ENCODE measurements around the gene SHPK. TPM values are rescaled to one million over a fixed set of nuclear protein-coding genes. Genes with fewer than 3 reads are reported as not detected.

SHPK gene
- total RNA-seq, 1 donor from 2014 or later = 9.0 TPM

DNA sequence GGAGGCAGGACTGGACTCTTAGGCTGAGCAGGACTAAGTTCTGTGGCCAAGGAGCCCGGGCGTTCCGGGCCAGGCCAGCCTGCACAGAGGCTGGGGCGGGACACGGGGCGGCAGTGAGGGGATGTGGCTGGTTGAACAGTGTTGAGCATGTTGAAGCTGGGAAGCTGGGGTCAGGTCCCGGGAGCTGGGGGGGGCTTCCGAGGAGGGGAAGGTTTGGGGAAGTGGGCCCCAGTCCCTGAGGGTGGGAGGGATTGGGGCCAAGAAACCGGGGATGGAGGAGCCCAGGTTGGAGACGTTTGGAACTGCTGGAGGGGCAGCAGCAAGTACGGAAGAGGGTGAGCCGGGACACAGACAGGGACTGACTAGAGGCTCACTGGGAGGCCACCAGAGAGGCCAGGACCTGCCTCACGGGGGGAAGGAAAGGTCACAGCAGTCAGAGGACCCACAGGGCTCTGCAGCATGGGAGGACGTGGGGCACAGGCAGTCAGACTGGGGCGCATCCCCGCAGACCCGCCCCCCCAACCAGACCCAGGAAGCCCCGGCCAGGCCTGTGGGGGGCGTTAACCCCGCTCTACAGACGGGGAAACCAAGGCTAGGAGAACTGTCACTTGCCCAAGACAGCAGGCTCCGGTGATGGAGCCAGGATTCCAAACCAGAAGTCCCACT, 22.9 kb upstream of the SHPK start:
- Histone ChIP-seq H3K27me3 (ENCODE audit: control insufficient read depth, insufficient read depth, low read length) (no peaks in the 10 kb centered on the region), H3K4me3 (ENCODE audit: low read depth, low read length) (no peak overlapping the region), H3K36me3 (ENCODE audit: control insufficient read depth, insufficient read depth, low read length) (peaks cover 9% of the 10 kb centered on the region)
- TF ChIP-seq, protein P1, sequence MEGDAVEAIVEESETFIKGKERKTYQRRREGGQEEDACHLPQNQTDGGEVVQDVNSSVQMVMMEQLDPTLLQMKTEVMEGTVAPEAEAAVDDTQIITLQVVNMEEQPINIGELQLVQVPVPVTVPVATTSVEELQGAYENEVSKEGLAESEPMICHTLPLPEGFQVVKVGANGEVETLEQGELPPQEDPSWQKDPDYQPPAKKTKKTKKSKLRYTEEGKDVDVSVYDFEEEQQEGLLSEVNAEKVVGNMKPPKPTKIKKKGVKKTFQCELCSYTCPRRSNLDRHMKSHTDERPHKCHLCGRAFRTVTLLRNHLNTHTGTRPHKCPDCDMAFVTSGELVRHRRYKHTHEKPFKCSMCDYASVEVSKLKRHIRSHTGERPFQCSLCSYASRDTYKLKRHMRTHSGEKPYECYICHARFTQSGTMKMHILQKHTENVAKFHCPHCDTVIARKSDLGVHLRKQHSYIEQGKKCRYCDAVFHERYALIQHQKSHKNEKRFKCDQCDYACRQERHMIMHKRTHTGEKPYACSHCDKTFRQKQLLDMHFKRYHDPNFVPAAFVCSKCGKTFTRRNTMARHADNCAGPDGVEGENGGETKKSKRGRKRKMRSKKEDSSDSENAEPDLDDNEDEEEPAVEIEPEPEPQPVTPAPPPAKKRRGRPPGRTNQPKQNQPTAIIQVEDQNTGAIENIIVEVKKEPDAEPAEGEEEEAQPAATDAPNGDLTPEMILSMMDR (IDR thresholded peaks at IDR 0.05; ENCODE audit: insufficient read depth, low read length, severe bottlenecking) = no peak
- FAIRE-seq (no peak), DNase-seq (ENCODE audit: low read depth) (no peak)

DNA sequence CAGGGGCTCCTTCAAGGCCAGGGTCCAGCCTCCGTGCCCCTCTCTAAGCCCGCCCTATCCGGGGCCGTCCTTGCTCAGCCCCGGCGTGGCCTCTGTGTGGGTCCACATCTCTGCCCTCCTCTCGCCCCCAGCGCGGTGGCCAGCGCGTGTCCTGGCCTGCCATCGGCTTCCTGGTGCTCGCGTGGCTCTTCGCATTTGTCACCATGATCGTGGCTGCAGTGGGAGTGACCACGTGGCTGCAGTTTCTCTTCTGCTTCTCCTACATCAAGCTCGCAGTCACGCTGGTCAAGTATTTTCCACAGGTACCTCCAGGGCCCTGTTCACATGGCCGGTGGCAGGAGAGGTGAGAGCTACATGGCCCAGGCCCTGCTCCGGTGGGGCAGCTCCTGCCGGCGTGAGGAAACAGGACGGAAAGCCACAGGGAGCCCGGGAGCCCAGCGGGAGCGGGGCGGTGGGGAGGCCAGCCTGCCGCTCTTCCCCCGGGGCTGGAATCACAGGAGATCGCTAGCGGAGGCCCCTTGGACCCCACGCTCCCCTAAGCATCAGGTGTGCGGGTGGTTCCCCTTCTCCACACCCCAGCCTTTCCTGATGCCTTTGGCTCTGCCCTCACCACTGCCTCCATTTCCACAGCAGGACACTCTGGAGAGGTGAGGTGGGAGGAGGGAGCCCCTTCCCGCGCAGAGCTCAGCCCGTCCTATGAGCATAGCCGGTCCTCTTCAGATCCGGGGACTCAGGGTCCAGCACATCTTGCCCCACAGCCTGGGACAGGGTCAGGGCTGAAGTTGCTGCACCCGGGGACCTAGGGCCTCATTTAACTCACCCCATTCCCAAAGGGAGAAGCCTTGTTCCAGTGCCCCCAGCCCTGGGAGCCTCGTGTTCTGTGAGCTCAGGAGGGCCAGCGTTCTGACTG, 22.1 kb upstream of the SHPK start:
- FAIRE-seq = no peak
- no peak overlapping the region for H3K4me3 ChIP-seq (ENCODE audit: low read depth, low read length)
- DNase-seq (ENCODE audit: low read depth) = peak; percentile 21
- TF ChIP-seq, protein P1 (IDR thresholded peaks at IDR 0.05; ENCODE audit: insufficient read depth, low read length, severe bottlenecking) = no peak
- peaks cover 3% of the 10 kb centered on the region for H3K36me3 ChIP-seq (ENCODE audit: control insufficient read depth, insufficient read depth, low read length)
- H3K27me3 ChIP-seq (ENCODE audit: control insufficient read depth, insufficient read depth, low read length) = no peaks in the 10 kb centered on the region

DNA sequence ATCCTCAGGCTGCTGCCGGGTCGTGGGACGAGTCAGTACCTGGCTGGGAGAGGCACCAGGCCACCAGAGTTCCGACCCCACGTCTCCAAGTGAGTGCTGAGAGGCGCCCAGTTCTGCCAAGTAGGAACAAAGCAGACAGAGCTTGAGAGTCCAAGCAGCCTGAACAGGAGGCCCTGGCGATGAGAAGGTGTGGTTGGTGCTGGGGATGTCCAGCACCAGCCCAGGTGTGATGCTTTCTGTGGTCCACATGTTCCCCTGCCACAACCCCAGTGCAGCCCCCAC, 21.5 kb upstream of the SHPK start:
- FAIRE-seq (no peak), DNase-seq (ENCODE audit: low read depth) (no peak)
- H3K36me3 ChIP-seq (ENCODE audit: control insufficient read depth, insufficient read depth, low read length) = peaks cover 3% of the 10 kb centered on the region
- H3K4me3 ChIP-seq (ENCODE audit: low read depth, low read length) = no peak overlapping the region
- no peaks in the 10 kb centered on the region for H3K27me3 ChIP-seq (ENCODE audit: control insufficient read depth, insufficient read depth, low read length)
- TF ChIP-seq, protein P1 (IDR thresholded peaks at IDR 0.05; ENCODE audit: insufficient read depth, low read length, severe bottlenecking) = no peak

DNA sequence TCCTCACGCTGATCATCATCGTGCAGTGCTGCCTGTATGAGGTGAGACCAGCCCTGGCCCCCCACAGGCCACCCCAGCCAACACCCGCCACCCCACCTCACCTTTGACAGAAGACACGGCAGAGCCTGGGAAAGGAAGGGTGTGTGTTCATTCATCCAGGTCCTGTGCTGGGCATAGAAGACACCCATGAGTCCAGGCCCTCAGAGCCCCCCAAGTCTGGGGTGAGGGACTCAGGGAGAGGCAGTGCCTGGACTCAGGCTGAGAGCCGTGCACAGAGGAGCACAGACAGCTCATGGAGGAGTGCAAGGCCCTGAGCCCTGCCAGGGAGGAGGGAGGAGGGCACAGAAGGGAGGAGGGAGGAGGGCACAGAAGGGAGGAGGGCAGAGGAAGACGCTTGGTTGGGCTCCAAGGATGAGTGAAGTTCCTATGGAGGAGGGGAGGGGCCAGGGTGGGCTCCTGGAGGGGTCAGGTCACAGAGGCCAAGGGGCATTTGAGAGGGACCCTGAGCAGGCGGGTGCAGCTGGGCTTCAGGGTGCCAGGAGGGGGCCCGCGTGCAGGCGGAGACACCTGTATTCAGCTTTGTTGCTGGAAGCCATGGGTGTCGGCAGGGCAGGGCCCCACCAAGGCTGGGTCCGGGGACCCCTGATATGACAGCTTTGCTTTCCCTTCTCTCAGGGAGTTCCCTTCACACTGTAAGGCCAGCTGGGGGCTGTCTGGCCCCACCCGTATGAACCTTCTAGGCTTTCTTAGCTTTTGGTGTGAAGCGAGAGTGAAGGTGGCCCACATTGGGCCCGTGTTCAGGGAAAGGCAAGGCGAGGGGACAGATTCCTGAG, 20.9 kb upstream of the SHPK start:
- no peak for DNase-seq (ENCODE audit: low read depth)
- no peak for FAIRE-seq
- TF ChIP-seq, protein P1 (IDR thresholded peaks at IDR 0.05; ENCODE audit: insufficient read depth, low read length, severe bottlenecking) = no peak
- Histone ChIP-seq H3K27me3 (ENCODE audit: control insufficient read depth, insufficient read depth, low read length) (no peaks in the 10 kb centered on the region), H3K36me3 (ENCODE audit: control insufficient read depth, insufficient read depth, low read length) (no peaks in the 10 kb centered on the region), H3K4me3 (ENCODE audit: low read depth, low read length) (no peak overlapping the region)

DNA sequence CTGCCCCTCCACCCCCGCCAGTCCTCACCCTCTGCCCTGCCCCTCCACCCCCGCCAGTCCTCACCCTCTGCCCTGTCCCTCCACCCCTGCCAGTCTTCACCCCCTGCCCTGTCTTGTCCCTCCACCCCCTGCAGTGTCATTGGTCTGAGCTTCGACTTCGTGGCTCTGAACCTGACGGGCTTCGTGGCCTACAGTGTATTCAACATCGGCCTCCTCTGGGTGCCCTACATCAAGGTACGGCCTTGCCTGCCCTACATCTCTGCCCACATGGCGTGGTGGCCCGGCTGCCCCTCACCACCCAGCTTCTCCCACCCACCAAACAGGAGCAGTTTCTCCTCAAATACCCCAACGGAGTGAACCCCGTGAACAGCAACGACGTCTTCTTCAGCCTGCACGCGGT, 20.3 kb upstream of the SHPK start:
- Histone ChIP-seq H3K36me3 (ENCODE audit: control insufficient read depth, insufficient read depth, low read length) (no peaks in the 10 kb centered on the region), H3K4me3 (ENCODE audit: low read depth, low read length) (no peak overlapping the region), H3K27me3 (ENCODE audit: control insufficient read depth, insufficient read depth, low read length) (no peaks in the 10 kb centered on the region)
- DNase-seq (ENCODE audit: low read depth) (no peak), FAIRE-seq (no peak)
- TF ChIP-seq, protein P1 (IDR thresholded peaks at IDR 0.05; ENCODE audit: insufficient read depth, low read length, severe bottlenecking) = no peak
